ENCODE data around the gene PRND. TPM values are rescaled to one million over a fixed set of nuclear protein-coding genes. Genes with fewer than 3 reads are reported as not detected.

Gene PRND
- total and polyA plus RNA-seq, 2 of the 8 experiments (the other 6 are each of a cell fraction or from before 2014, with no cell fraction given): 0.09 to 0.11 TPM

GRCh38 chr20:4688305-4688704 lies 33.4 kb upstream of the PRND start:
- no peak overlapping the region for H3K56ac ChIP-seq (replicated peaks; ENCODE audit: insufficient read length, low read depth, low read length)
- H2BK5ac ChIP-seq (ENCODE audit: low read depth, low read length): no peak overlapping the region
- H4K5ac ChIP-seq (ENCODE audit: insufficient read length, low read depth, low read length): no peak overlapping the region
- no peak overlapping the region for H4K8ac ChIP-seq (ENCODE audit: extremely low read depth, insufficient read depth, low read length)
- ChIA-PET POLR2A (ENCODE audit: partially characterized antibody) (interaction anchor here (1.0 to 2.8 kb wide), 4 partner anchors 12 to 34 kb away, joined by 3 to 10 read pairs (median 3); no protein-coding TSS in a partner anchor), CTCF (ENCODE audit: partially characterized antibody) (interaction anchor here (1.2 to 1.4 kb wide), 2 partner anchors 9 to 23 kb away, joined by 3 to 7 read pairs; no protein-coding TSS in a partner anchor)
- no peaks in the 10 kb centered on the region for H3K36me3 ChIP-seq (ENCODE audit: control insufficient read depth in 2 of 4, insufficient read depth in 4 of 4, low read length in 3 of 4)
- no peak overlapping the region for H3K27ac ChIP-seq (ENCODE audit: low read depth, low read length)
- no peaks in the 10 kb centered on the region for H3K79me1 ChIP-seq (ENCODE audit: low read depth, low read length)
- peaks cover 0 to 3% (median under 1%) of the 10 kb centered on the region in 4 experiments; a peak in 4 of 7 replicates for H3K4me1 ChIP-seq (replicated peaks in 1 of 4; ENCODE audit: control insufficient read depth in 3 of 4, insufficient read depth in 4 of 4, low read length in 3 of 4)
- H3K4me3 ChIP-seq (ENCODE audit: extremely low read depth in 1 of 4, insufficient read depth in 2 of 4, low read depth in 3 of 4, low read length in 4 of 4): no peak overlapping the region
- no peak overlapping the region for H2BK15ac ChIP-seq (ENCODE audit: low read length)
- H2BK20ac ChIP-seq (ENCODE audit: low read length): no peak overlapping the region
- H3K18ac ChIP-seq (ENCODE audit: extremely low read depth, low read length): no peak overlapping the region
- no peak overlapping the region for H3K4ac ChIP-seq (replicated peaks; ENCODE audit: insufficient read length, low read depth, low read length)
- FAIRE-seq (no peak), DNase-seq (ENCODE audit: low read depth in 1 of 2, low spot score in 2 of 2) (no peak)
- no peak overlapping the region for H2BK120ac ChIP-seq (replicated peaks; ENCODE audit: low read depth, low read length)
- 83% methylated on average over 2 of the region's 2 CpGs; no CpG with 5 or more reads in 1 of the 2 experiments for WGBS, 2 experiments (ENCODE audit: extremely low coverage in 1 of 2, insufficient coverage in 1 of 2, insufficient read length in 1 of 2, insufficient replicate concordance in 2 of 2, low coverage in 1 of 2, low lambda C conversion rate in 2 of 2, missing lambda C conversion rate in 1 of 2)
- TF ChIP-seq GABPA (IDR thresholded peaks at IDR 0.05; ENCODE audit: borderline replicate concordance, insufficient read depth, low read length) (no peak), GTF2F1 (IDR thresholded peaks at IDR 0.05; ENCODE audit: borderline replicate concordance, low read depth, low read length) (no peak), POLR2A (IDR thresholded peaks at IDR 0.05; ENCODE audit: control extremely low read depth in 1 of 2, low read depth in 2 of 2, low read length in 2 of 2) (no peak), BACH1 (IDR thresholded peaks at IDR 0.05; ENCODE audit: low read length) (no peak), HDAC6 (IDR thresholded peaks at IDR 0.05; ENCODE audit: low read depth, low read length) (no peak), CTBP2 (IDR thresholded peaks at IDR 0.05; ENCODE audit: borderline replicate concordance, insufficient read depth, insufficient read length, low read length) (no peak), TEAD4 (IDR thresholded peaks at IDR 0.05; ENCODE audit: low read depth, low read length) (no peak), CHD1 (IDR thresholded peaks at IDR 0.05; ENCODE audit: low read depth, low read length) (no peak), EZH2 (IDR thresholded peaks at IDR 0.05; ENCODE audit: low read depth, low read length, severe bottlenecking) (no peak)
- TF ChIP-seq, protein P1, sequence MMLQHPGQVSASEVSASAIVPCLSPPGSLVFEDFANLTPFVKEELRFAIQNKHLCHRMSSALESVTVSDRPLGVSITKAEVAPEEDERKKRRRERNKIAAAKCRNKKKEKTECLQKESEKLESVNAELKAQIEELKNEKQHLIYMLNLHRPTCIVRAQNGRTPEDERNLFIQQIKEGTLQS (IDR thresholded peaks at IDR 0.05; ENCODE audit: insufficient read depth, low read depth, low read length): no peak
- H3K9ac ChIP-seq (replicated peaks in 1 of 4; ENCODE audit: extremely low read depth in 1 of 4, low read depth in 3 of 4, low read length in 3 of 4): no peak overlapping the region
- no peaks in the 10 kb centered on the region for H3K23me2 ChIP-seq (ENCODE audit: low read depth, low read length)
- no peak overlapping the region for H2BK12ac ChIP-seq (ENCODE audit: low read depth, low read length)
- H3K4me2 ChIP-seq (ENCODE audit: insufficient read depth in 1 of 2, low read depth in 2 of 2, low read length in 2 of 2): no peak overlapping the region; a peak in 1 of 4 replicates
- no peaks in the 10 kb centered on the region; a peak in 3 of 7 replicates for H3K27me3 ChIP-seq (replicated peaks in 1 of 4; ENCODE audit: control insufficient read depth in 3 of 4, extremely low read depth in 1 of 4, insufficient read depth in 3 of 4, low read length in 3 of 4)
- H3K14ac ChIP-seq (ENCODE audit: insufficient read length): no peak overlapping the region
- no peak overlapping the region for H2AFZ ChIP-seq (ENCODE audit: low read length)
- no peaks in the 10 kb centered on the region for H4K20me1 ChIP-seq (replicated peaks in 1 of 2; ENCODE audit: control insufficient read depth in 1 of 2, insufficient read depth in 2 of 2, low read length in 2 of 2)
- peaks cover 0 to 27% of the 10 kb centered on the region in 2 experiments; a peak in 2 of 4 replicates for H3K79me2 ChIP-seq (ENCODE audit: control insufficient read depth in 1 of 2, insufficient read depth in 2 of 2, low read length in 2 of 2)
- no peak overlapping the region for H3K23ac ChIP-seq (ENCODE audit: insufficient read length)
- no peak overlapping the region for H4K91ac ChIP-seq (replicated peaks; ENCODE audit: insufficient read length, low read length)
- no peaks in the 10 kb centered on the region for H3K9me3 ChIP-seq (ENCODE audit: insufficient read depth in 2 of 2, low read depth in 1 of 2, low read length in 1 of 2)
- no peak overlapping the region; the same call in 1 of the 2 replicates for H2AK5ac ChIP-seq (ENCODE audit: low read depth, low read length)
